Mesenteric fat pad (tissue), 1 donor: ENCODE results near the gene JADE3. TPM values are rescaled to one million over a fixed set of nuclear protein-coding genes. Genes with fewer than 3 reads are reported as not detected.
"Not testable (repeated sequence)": the region's sequence is repeated elsewhere in the genome, so short reads cannot be mapped to it uniquely, and the experiment has no call there.

Source experiments
- DNase-seq: peaks from one replicate; pipeline ENCODE4 v3.0.0-alpha.2; 2020; ENCODE audit warnings: low spot score
- total RNA-seq: library from RNA; stranded (reverse); fragmentation: NEBNext Ultra II Directional; extraction: Animal tissue kit (Norgen Biotek cat#: 25700); gene quantifications from one replicate; pipeline ENCODE4 v1.2.1, GENCODE V29; 2021
- donor health status: DM: yes; HTN: yes; CAD: no.

Gene JADE3
- total RNA-seq, 1 donor from 2014 or later = 7.2 TPM

GRCh38 chrX:46929439-46930261 is 17.4 kb downstream of the JADE3 start:
- DNase-seq = no peak

DNA sequence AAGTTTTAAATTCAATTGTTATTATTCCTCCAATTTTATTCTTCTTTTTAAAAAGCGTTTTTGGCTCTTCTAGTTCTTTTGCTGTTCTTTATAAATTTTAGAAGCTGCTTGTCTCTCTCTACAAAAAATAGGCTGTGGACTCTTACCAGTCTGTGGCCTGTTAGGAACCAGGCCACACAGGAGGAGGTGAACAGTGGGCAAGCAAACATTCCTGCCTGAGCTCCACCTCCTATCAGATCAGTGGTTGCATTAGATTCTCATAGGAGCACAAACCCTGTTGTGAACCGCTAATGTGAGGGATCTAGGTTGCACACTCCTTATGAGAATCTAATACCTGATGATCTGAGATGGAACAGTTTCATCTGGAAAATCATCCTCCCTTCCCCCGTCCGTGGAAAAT is 23.1 kb downstream of the JADE3 start:
- no peak for DNase-seq

GRCh38 chrX:46938589-46938988 is 26.4 kb downstream of the JADE3 start:
- no peak for DNase-seq

GRCh38 chrX:46941341-46941740 is 29.1 kb downstream of the JADE3 start:
- no peak for DNase-seq

GRCh38 chrX:46953137-46953527 is 40.9 kb downstream of the JADE3 start:
- no peak for DNase-seq

- DNase-seq = no peak
Observed at GRCh38 chrX:46953597-46953996, 41.4 kb downstream of the JADE3 start.

- no peak for DNase-seq
Observed at GRCh38 chrX:46954716-46955115, 42.5 kb downstream of the JADE3 start.

DNA sequence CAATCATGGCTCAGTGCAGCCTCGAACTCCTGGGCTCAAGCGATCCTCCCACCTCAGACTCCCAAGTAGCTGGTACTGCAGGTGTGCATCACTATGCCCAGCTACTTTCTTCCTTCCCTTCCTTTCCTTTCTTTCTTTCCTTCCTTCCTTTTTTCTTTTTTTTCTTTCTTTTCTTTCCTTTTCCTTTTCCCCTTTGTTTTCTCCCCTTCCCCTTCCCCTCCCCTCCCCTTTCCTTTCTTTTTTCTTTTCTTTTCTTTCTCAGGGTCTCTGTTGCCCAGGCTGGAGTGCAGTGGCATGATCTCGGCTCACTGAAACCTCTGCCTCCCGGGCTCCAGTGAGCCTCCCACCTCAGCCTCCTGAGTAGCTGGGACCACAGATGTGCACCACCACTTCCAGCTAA is 44.4 kb downstream of the JADE3 start:
- not testable (repeated sequence) for DNase-seq

DNA sequence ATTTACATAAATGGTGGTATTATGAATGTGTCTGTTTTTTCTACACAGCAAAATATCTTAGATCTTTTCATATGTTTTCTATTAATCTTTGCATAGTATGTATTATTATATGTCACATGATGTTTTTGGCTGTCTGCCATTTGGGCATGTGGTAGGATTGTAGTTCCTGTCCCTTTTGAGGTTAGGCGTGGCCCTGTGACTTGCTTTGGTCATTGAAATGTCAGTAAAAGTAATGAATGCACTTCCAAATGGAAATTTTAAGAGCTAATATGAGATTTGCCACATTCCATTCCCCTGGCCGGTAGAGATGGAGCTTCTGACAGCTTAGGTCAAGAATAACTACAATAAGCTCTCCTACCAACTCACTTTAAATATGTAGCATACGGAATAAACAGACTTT is 45.1 kb downstream of the JADE3 start:
- no peak for DNase-seq

DNA sequence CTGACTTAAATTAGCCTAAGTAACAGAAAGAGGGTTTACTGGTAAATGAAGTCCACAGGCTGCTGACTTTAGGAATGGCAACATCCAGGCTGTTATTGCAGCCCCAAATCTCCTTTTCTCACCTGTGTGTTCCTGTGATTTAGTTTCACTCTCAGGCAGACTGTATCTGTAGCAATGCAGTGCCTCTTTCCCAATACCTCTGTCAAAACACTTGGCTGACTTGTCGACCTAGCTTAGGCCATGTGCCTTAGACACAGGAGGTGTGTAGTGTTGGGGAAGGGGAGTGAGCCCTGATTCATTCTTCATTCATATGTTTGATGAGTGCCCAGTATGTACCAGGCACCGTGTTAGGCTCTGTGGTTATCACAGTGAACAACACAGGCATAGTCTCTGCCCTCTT is 46.9 kb downstream of the JADE3 start:
- no peak for DNase-seq

- DNase-seq = no peak
Observed at GRCh38 chrX:46959985-46960700, 47.9 kb downstream of the JADE3 start.

DNA sequence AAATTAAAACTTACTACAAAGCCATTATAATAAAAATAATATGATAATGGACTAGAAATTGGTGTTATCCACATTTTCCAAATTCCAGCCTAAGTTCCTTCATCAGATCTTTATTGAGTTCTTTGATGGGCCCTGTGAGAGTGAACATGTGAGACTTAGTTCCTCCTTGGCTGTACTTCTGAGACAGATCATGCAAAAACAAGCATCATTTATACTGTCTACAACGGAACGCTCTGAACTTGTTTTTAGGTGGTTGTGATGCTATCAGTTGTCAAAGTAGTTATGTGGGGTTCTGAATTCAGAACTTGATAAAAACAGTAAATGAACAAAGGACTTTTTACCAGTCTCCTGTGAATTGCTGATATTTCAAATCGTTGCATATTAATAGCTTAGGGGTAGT is 48.9 kb downstream of the JADE3 start:
- DNase-seq = no peak

DNA sequence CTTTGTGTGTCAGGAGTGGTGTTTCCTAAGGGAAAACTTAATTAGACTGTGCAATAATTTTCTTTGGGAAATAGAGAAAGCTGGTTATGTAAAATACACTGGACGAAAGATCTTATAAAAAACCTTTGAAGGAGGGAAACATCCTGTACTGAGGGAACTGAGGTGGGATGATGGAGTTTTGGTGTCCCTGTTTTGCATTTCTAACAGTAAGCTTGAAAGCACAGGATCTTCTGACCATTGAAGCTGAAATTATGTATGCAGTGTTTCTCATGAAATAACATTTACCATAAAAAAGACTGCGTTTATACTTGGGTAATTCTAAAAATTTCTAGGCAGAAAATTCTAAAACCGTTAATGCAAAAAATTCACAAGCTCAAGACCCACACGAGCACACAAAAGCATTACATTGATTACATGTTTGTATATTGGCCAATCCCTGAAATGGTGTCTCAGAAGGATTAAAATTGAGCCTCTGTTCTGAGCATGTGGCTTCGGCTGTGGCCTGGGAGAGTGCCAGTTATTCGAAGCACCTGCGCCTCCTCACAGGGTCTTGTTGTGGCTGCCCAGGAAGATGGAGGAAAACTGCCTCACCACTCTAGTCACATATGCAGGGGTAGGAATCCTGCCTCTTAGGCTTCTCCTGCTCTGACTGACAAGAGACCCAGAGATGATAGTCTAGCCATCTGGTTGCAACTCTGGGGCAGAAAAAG is 49.5 kb downstream of the JADE3 start:
- no peak for DNase-seq

DNA sequence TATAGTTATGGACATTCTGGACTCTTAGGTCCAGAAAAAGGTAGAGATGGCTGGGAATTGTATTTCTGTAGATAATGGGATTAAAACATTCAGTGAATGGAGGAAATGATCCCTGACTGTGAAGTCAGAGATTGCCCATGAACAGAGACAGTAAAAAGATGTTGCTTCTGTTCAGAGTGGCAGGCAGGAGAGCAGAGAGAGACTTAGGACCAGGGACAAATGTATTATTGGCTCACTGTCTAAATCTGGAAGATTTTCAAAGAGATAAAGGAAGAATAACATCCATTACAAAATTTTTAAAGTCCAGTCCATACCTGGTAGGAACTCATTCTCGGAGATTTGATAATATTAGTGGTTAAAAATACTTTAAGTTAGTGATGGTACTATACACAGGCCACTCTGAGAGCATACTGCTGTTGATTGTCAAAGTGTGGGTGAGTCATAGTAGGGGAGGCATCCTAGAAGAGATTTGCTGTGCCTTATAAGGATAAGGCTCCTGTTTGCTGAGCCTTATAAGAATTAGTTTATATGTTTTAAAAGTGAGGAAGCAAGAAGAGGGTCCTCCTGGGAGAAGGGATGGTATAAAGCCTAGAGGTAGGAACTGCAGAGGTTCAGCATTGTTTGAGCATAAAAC is 53.0 kb downstream of the JADE3 start:
- DNase-seq = no peak

DNA sequence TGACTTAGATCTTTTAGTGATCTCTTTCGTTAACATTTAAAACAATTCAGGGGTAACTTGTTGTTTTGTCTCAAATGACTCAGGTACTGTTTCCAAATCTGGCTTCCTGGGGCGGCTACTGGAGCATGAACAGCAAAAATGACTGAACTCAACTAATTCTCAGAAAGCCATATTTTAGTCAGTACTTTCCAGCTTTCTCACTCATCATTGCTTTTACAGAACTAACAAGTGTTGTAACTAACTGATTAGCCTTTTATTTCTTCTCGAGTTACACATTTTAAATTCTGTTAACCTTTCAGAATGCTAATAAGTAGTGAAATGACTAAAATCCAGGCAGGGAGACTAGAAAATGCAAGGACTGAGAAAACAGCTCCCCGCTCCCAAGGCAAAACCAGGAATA is 55.3 kb downstream of the JADE3 start:
- no peak for DNase-seq

- not testable (repeated sequence) for DNase-seq
Observed at GRCh38 chrX:46977046-46977445, 64.8 kb downstream of the JADE3 start.

DNA sequence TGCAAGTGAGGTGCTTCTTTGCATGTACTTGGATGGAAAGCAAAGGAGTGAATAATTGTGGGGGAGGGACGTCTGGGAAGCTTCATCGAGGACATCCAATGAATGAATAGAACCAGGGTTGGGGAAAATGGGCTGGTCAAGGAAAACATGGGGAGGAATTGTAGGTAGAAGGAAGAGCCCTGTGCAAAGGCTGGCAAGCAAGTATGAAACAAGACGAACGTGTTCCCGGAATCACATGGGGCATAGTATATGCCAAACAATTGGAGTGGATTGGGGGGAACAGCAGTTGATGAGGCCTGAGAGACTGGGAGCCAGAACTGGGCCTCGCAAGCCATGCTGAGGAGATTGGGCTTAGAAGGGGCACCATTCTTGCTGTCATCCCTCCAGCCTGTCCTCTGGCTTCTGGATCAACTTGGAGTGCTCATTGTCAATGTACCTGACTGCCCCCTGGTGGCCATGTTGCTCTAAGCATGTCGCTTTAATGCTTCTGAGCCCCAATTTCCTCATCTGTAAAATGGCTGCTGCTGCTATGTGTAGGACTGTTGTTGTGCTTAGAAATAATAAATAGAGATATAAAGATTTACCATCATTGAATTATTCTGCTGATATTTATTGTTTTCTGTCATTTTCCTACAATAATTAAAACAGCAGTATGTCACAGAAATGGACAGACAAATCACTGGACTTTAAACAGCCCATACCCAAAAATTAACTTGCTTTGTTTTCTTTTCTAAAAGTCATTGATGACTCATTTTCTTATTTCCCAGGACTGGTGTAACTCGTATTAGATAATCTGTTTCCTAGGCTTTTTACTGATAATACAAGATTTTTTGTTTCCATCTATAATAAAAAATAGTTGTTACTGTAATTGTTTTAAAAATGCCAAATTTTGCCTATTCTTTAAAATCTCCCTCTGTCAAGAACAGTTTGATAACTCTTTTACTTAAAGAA is 66.4 kb downstream of the JADE3 start:
- no peak for DNase-seq

GRCh38 chrX:46984705-46985104 is 72.5 kb downstream of the JADE3 start:
- no peak for DNase-seq

GRCh38 chrX:46989548-46989947 is 77.3 kb downstream of the JADE3 start:
- no peak for DNase-seq

DNA sequence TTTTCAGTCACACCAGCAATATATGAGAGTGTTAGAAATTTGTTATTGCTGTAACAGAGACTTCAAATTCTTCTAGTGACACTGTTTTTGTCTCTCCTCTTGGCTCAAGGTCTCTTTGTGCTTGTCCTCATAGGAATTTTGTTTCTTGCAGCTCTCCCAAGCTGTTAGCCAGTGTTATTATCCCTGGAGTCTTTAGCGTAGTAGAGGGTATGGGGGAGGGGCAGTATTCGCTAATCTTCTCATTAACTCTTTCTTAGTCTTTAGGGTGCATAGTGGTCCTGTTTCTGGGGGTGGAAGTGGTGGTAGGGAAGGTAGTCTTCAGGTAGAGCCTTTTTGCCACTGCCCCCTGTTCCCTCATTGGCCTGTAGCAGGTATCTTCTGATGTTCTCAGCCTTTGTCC is 79.4 kb downstream of the JADE3 start:
- no peak for DNase-seq

- DNase-seq = no peak
Observed at GRCh38 chrX:46992070-46992469, 79.8 kb downstream of the JADE3 start.
